Keratinocyte (primary cell): ENCODE measurements around the gene MIGA2. TPM values are rescaled to one million over a fixed set of nuclear protein-coding genes. Genes with fewer than 3 reads are reported as not detected.

Experiments
- DNase-seq: peaks from one replicate; pipeline ENCODE4 v3.0.0-alpha.2; 2011; ENCODE audit warnings: low read depth, missing footprints, low spot score
- FAIRE-seq: peaks from 2 replicates; lab custom pipeline; 2011; peaks lifted over from hg19 to GRCh38; lab: Jason Lieb, UNC
- H2AFZ ChIP-seq: 2 replicates; pipeline ENCODE4 v1.6.0; 2012; ENCODE audit warnings: low read length, control low read depth, inconsistent platforms; ENCODE audit not compliant: control insufficient read depth
- H3K27ac ChIP-seq: 2 replicates; pipeline ENCODE4 v1.5.1; 2011; ENCODE audit warnings: low read length; ENCODE audit not compliant: control insufficient read depth, insufficient read depth
- H3K27me3 ChIP-seq: 3 replicates; pipeline ENCODE4 v1.6.0; 2011; ENCODE audit warnings: low read length; ENCODE audit not compliant: control insufficient read depth, insufficient read depth; ENCODE audit errors: extremely low read depth
- H3K36me3 ChIP-seq, 2 experiments: 2 replicates in 1 of 2; 3 replicates in 1 of 2; pipeline ENCODE4 v1.5.1; 2011; ENCODE audit warnings: low read length in 2 of 2, mild to moderate bottlenecking in 1 of 2; ENCODE audit not compliant: control insufficient read depth in 2 of 2, insufficient read depth in 2 of 2; ENCODE audit errors: extremely low read depth in 1 of 2
- H3K4me1 ChIP-seq: 3 replicates; pipeline ENCODE4 v1.5.1; 2011; ENCODE audit warnings: low read length; ENCODE audit not compliant: control insufficient read depth, insufficient read depth; ENCODE audit errors: extremely low read depth
- H3K4me2 ChIP-seq: 3 replicates; pipeline ENCODE4 v1.6.0; 2011; ENCODE audit warnings: low read depth, low read length; ENCODE audit not compliant: control insufficient read depth, insufficient read depth; ENCODE audit errors: extremely low read depth
- H3K4me3 ChIP-seq, 3 experiments: fragments of 200-600 bp in 1 of 3; sonication (generic) in 1 of 3; 2 replicates in 2 of 3; 3 replicates in 1 of 3; pipeline ENCODE4 v1.5.1; 2011 to 2016; ENCODE audit warnings: low read length in 3 of 3, mild to moderate bottlenecking in 3 of 3, control low read depth in 2 of 3, inconsistent platforms in 1 of 3, low read depth in 1 of 3, mixed read lengths in 1 of 3, mixed run types in 1 of 3, moderate library complexity in 1 of 3; ENCODE audit not compliant: control insufficient read depth in 2 of 3, insufficient read depth in 2 of 3; ENCODE audit errors: extremely low read depth in 1 of 3
- H3K79me2 ChIP-seq: 2 replicates; pipeline ENCODE4 v1.6.0; 2012; ENCODE audit warnings: low read length; ENCODE audit not compliant: control insufficient read depth, insufficient read depth
- H3K9ac ChIP-seq: 3 replicates; pipeline ENCODE4 v1.6.0; 2011; ENCODE audit warnings: low read length; ENCODE audit not compliant: control insufficient read depth, insufficient read depth; ENCODE audit errors: extremely low read depth
- H3K9me1 ChIP-seq: 3 replicates; pipeline ENCODE4 v1.6.0; 2011; ENCODE audit warnings: low read length; ENCODE audit not compliant: control insufficient read depth, insufficient read depth; ENCODE audit errors: extremely low read depth
- H3K9me3 ChIP-seq: 2 replicates; pipeline ENCODE4 v1.5.1; 2012; ENCODE audit warnings: low read depth, low read length; ENCODE audit not compliant: control insufficient read depth
- H4K20me1 ChIP-seq: 3 replicates; pipeline ENCODE4 v1.6.0; 2011; ENCODE audit warnings: low read length; ENCODE audit not compliant: control insufficient read depth, insufficient read depth; ENCODE audit errors: extremely low read depth
- CTCF ChIP-seq, 3 experiments: IDR thresholded peaks in 1 of 3; conservative IDR thresholded peaks in 1 of 3; optimal IDR thresholded peaks in 1 of 3; 2 replicates in 2 of 3; 3 replicates in 1 of 3; pipeline versions ENCODE3 to v1.5.1; 2011; ENCODE audit warnings: low read length in 3 of 3, mild to moderate bottlenecking in 3 of 3, moderate library complexity in 2 of 3, control low read depth in 1 of 3, inconsistent platforms in 1 of 3; ENCODE audit not compliant: insufficient read depth in 2 of 3; ENCODE audit errors: extremely low read depth in 1 of 3
- EZH2 ChIP-seq: IDR thresholded peaks from one replicate; pipeline ENCODE4 v1.6.1; 2012; ENCODE audit warnings: inconsistent platforms, mild to moderate bottlenecking, low read length, moderate library complexity
- dilution Hi-C: fragments of 300-500 bp; cut with MboI; formaldehyde crosslinking; loops from one replicate; pipeline ENCODE4 v1.7.0; 2020; ENCODE audit warnings: low sequenced_read_pairs; ENCODE audit not compliant: extremely low pct_ligation_motif_present
- polyA plus RNA-seq, 5 experiments: library from polyadenylated mRNA; depleted of rRNA in 3 of 5; stranded (reverse) in 3 of 5; stranded (forward) in 1 of 5; unstranded in 1 of 5; fragments of >200 nt; gene quantifications; 1 replicate in 1 of 5; 2 replicates in 3 of 5; 3 replicates in 1 of 5; pipeline versions ENCODE4 v1.2.1 to v1.2.3, GENCODE V29; 2011 to 2012; ENCODE audit warnings: missing spikeins in 2 of 5, low read depth in 1 of 5, low replicate concordance in 1 of 5

The MIGA2 gene
- polyA plus RNA-seq, 1 donor (not counting 4 experiments of a cell fraction or from before 2014, with no cell fraction given): 8.5 TPM

DNA sequence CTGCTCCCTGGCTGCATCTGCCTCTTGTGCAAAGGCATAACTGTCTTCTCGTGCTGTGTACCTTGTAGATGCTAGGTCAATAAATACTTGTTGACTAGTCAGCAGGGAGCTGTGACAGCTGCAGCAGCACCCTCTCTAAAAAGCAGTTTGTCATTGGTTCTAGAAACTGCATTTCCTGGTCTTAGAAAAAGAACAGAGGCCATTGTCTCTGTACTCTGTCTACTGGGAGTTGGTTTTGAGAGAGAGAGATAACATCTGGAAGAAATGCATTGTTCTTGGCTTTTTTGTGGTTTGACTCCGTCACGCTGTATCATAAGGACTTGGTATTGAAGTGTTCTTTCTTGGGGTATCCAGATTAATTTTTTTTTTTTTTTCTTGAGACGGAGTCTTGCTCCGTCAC lies 40.6 kb upstream of the MIGA2 start:
- Histone ChIP-seq H3K9me3 (no peaks in the 10 kb centered on the region), H3K4me1 (peaks cover 7% of the 10 kb centered on the region), H3K4me2 (no peak overlapping the region), H3K79me2 (no peaks in the 10 kb centered on the region), H3K9ac (no peak overlapping the region), H4K20me1 (no peaks in the 10 kb centered on the region), H3K27ac (no peak overlapping the region), H2AFZ (no peak overlapping the region), H3K27me3 (no peaks in the 10 kb centered on the region), H3K4me3 (no peak overlapping the region), H3K9me1 (no peaks in the 10 kb centered on the region), H3K36me3 (peaks cover 37 to 51% of the 10 kb centered on the region in 2 experiments)
- DNase-seq (no peak), FAIRE-seq (no peak)
- dilution Hi-C loops: no loop called here
- no peak for TF ChIP-seq EZH2
- TF ChIP-seq CTCF (optimal IDR thresholded peaks at IDR 0.05 in 1 of 3, IDR thresholded peaks at IDR 0.05 in 1 of 3, conservative IDR thresholded peaks at IDR 0.05 in 1 of 3; ENCODE audit: extremely low read depth in 1 of 3, insufficient read depth in 2 of 3, low read length in 3 of 3): no peak

DNA sequence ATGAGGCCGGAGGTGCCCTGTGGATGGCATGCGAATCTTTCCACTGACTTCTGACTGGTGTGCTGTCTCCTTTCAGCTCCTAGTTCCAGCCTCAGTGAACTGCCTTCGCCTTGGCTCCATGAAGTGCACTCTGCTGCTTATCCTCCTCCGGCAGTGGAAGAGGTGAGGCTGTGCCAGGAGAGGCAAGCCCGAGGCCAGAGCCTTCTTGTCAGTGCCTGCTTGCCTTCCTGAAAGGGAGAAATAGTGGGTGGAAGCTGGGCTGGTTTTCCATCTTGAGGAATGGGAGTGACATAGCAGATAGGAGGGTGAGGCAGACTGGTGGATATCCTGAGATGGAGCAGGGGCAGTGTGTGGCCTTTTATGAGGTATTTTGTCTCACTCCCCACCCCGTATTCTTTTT lies 38.0 kb upstream of the MIGA2 start:
- H3K9me1 ChIP-seq: no peaks in the 10 kb centered on the region
- no peaks in the 10 kb centered on the region for H3K27me3 ChIP-seq
- no peak overlapping the region for H3K27ac ChIP-seq
- TF ChIP-seq CTCF (optimal IDR thresholded peaks at IDR 0.05 in 1 of 3, IDR thresholded peaks at IDR 0.05 in 1 of 3, conservative IDR thresholded peaks at IDR 0.05 in 1 of 3; ENCODE audit: extremely low read depth in 1 of 3, insufficient read depth in 2 of 3, low read length in 3 of 3) (no peak), EZH2 (no peak)
- H3K79me2 ChIP-seq: no peaks in the 10 kb centered on the region
- no peaks in the 10 kb centered on the region for H4K20me1 ChIP-seq
- FAIRE-seq (no peak), DNase-seq (no peak)
- H3K36me3 ChIP-seq: peaks cover 50 to 75% of the 10 kb centered on the region in 2 experiments
- no peak overlapping the region for H3K9ac ChIP-seq
- no peak overlapping the region for H3K4me2 ChIP-seq
- peaks cover 7% of the 10 kb centered on the region for H3K4me1 ChIP-seq
- dilution Hi-C loops: no loop called here
- no peak overlapping the region for H3K4me3 ChIP-seq
- no peak overlapping the region for H2AFZ ChIP-seq
- H3K9me3 ChIP-seq: no peaks in the 10 kb centered on the region
